H9 (cell line): ENCODE results near the gene ZSCAN5C. TPM values are rescaled to one million over a fixed set of nuclear protein-coding genes. Genes with fewer than 3 reads are reported as not detected.

Experiments used
- DNase-seq: peaks from one replicate; pipeline ENCODE4 v3.0.0-alpha.2; 2017
- H2AFZ ChIP-seq: one replicate; pipeline ENCODE4 v1.6.1; 2013; ENCODE audit warnings: mild to moderate bottlenecking, low read length, control low read depth, moderate library complexity
- H2AK5ac ChIP-seq: 2 replicates; pipeline ENCODE4 v1.6.1; 2013; ENCODE audit warnings: low read length, control low read depth, mixed read lengths; ENCODE audit not compliant: insufficient read length
- H2BK120ac ChIP-seq: one replicate; pipeline ENCODE4 v1.6.1; 2013; ENCODE audit warnings: low read depth, mild to moderate bottlenecking, low read length, control low read depth, inconsistent platforms; ENCODE audit not compliant: poor library complexity, severe bottlenecking
- H2BK12ac ChIP-seq: 2 replicates; pipeline ENCODE4 v1.6.1; 2013; ENCODE audit warnings: low read length, control low read depth, mixed read lengths, low read depth; ENCODE audit not compliant: insufficient read length
- H2BK15ac ChIP-seq: 2 replicates; pipeline ENCODE4 v1.6.1; 2013; ENCODE audit warnings: low read depth, low read length, control low read depth
- H2BK20ac ChIP-seq: one replicate; pipeline ENCODE4 v1.6.1; 2013; ENCODE audit warnings: low read depth, mild to moderate bottlenecking, low read length, control low read depth, inconsistent platforms; ENCODE audit not compliant: poor library complexity, severe bottlenecking
- H2BK5ac ChIP-seq: 2 replicates; pipeline ENCODE4 v1.6.1; 2013; ENCODE audit warnings: low read length, control low read depth, mixed read lengths; ENCODE audit not compliant: insufficient read length
- H3K14ac ChIP-seq: 2 replicates; pipeline ENCODE4 v1.6.1; 2013; ENCODE audit warnings: low read length, control low read depth; ENCODE audit not compliant: insufficient read depth
- H3K18ac ChIP-seq: 2 replicates; pipeline ENCODE4 v1.6.1; 2013; ENCODE audit warnings: low read depth, mild to moderate bottlenecking, mixed read lengths, low read length, control low read depth; ENCODE audit not compliant: insufficient read length
- H3K23ac ChIP-seq: 2 replicates; pipeline ENCODE4 v1.6.1; 2013; ENCODE audit warnings: low read length, control low read depth, mixed read lengths, low read depth; ENCODE audit not compliant: insufficient read length
- H3K23me2 ChIP-seq: 2 replicates; pipeline ENCODE4 v1.6.1; 2013; ENCODE audit warnings: low read depth, mild to moderate bottlenecking, mixed read lengths, low read length, control low read depth; ENCODE audit not compliant: insufficient read length, poor library complexity, severe bottlenecking
- H3K27ac ChIP-seq: 2 replicates; pipeline ENCODE4 v1.5.1; 2013; ENCODE audit warnings: low read length, control low read depth, mixed read lengths, low read depth; ENCODE audit not compliant: insufficient read length
- H3K27me3 ChIP-seq: 2 replicates; pipeline ENCODE4 v1.6.1; 2013; ENCODE audit warnings: low read length, control low read depth, inconsistent platforms; ENCODE audit not compliant: insufficient read depth
- H3K4ac ChIP-seq: 2 replicates; pipeline ENCODE4 v1.6.1; 2013; ENCODE audit warnings: low read depth, mild to moderate bottlenecking, control low read depth, inconsistent platforms, low read length, moderate library complexity
- H3K4me1 ChIP-seq: 2 replicates; pipeline ENCODE4 v1.6.1; 2013; ENCODE audit warnings: low read length, control low read depth, inconsistent platforms; ENCODE audit not compliant: insufficient read depth
- H3K4me2 ChIP-seq: 2 replicates; pipeline ENCODE4 v1.6.1; 2013; ENCODE audit warnings: low read length, control low read depth, mixed read lengths; ENCODE audit not compliant: insufficient read length, insufficient read depth
- H3K56ac ChIP-seq: 2 replicates; pipeline ENCODE4 v1.6.1; 2013; ENCODE audit warnings: low read depth, mild to moderate bottlenecking, mixed read lengths, low read length, control low read depth; ENCODE audit not compliant: insufficient read length
- H3K79me1 ChIP-seq: 2 replicates; pipeline ENCODE4 v1.6.1; 2013; ENCODE audit warnings: low read depth, mild to moderate bottlenecking, moderate library complexity, low read length, control low read depth, inconsistent platforms; ENCODE audit not compliant: insufficient read depth, poor library complexity, severe bottlenecking
- H3K79me2 ChIP-seq: 2 replicates; pipeline ENCODE4 v1.6.1; 2013; ENCODE audit warnings: low read length, control low read depth, inconsistent platforms; ENCODE audit not compliant: insufficient read depth
- H3K9ac ChIP-seq: 2 replicates; pipeline ENCODE4 v1.6.1; 2013; ENCODE audit warnings: low read length, control low read depth, mixed read lengths; ENCODE audit not compliant: insufficient read length; ENCODE audit errors: extremely low read depth
- H3K9me3 ChIP-seq: one replicate; pipeline ENCODE4 v1.6.1; 2013; ENCODE audit warnings: low read depth, low read length, inconsistent platforms; ENCODE audit not compliant: control insufficient read depth
- H3T11ph ChIP-seq: one replicate; pipeline ENCODE4 v1.6.1; 2013; ENCODE audit warnings: mild to moderate bottlenecking, low read length, control low read depth, inconsistent platforms
- H4K20me1 ChIP-seq: one replicate; pipeline ENCODE4 v1.6.1; 2013; ENCODE audit not compliant: control insufficient read depth, insufficient read length, insufficient read depth
- H4K5ac ChIP-seq: 2 replicates; pipeline ENCODE4 v1.6.1; 2013; ENCODE audit warnings: low read depth, mild to moderate bottlenecking, mixed read lengths, low read length, control low read depth; ENCODE audit not compliant: insufficient read length
- H4K8ac ChIP-seq: replicated peaks from 2 replicates; pipeline ENCODE4 v1.6.1; 2013; ENCODE audit warnings: low read length, control low read depth, mixed read lengths, low read depth; ENCODE audit not compliant: insufficient read length
- H4K91ac ChIP-seq: 2 replicates; pipeline ENCODE4 v1.6.1; 2013; ENCODE audit warnings: low read depth, mild to moderate bottlenecking, moderate library complexity, mixed read lengths, low read length, control low read depth; ENCODE audit not compliant: insufficient read length
- H3K27ac Mint-ChIP-seq, 3 experiments: 2 replicates in 2 of 3; 3 replicates in 1 of 3; pipeline ENCODE4 v1.8.0; 2020 to 2021; ENCODE audit warnings: mixed read lengths in 3 of 3, mild to moderate bottlenecking in 1 of 3, moderate library complexity in 1 of 3
- H3K27me3 Mint-ChIP-seq: 2 replicates; pipeline ENCODE4 v1.8.0; 2021; ENCODE audit warnings: low read depth, mild to moderate bottlenecking, moderate library complexity, mixed read lengths
- H3K36me3 Mint-ChIP-seq, 3 experiments: 2 replicates in 2 of 3; 3 replicates in 1 of 3; pipeline ENCODE4 v1.8.0; 2020 to 2021; ENCODE audit warnings: low read depth in 3 of 3, mixed read lengths in 3 of 3; ENCODE audit not compliant: insufficient read depth in 1 of 3
- H3K4me1 Mint-ChIP-seq, 2 experiments: 2 replicates each; pipeline ENCODE4 v1.8.0; 2020; ENCODE audit warnings: mixed read lengths in 2 of 2
- H3K4me3 Mint-ChIP-seq, 2 experiments: 2 replicates in 1 of 2; 3 replicates in 1 of 2; pipeline ENCODE4 v1.8.0; 2020 to 2021; ENCODE audit warnings: mild to moderate bottlenecking in 2 of 2, mixed read lengths in 2 of 2, moderate library complexity in 1 of 2
- H3K9me3 Mint-ChIP-seq, 2 experiments: 2 replicates in 1 of 2; 3 replicates in 1 of 2; pipeline ENCODE4 v1.8.0; 2020; ENCODE audit warnings: mild to moderate bottlenecking in 2 of 2, mixed read lengths in 2 of 2, moderate library complexity in 1 of 2
- CTCF ChIP-seq: fragments of 200-600 bp; sonication (generic); conservative IDR thresholded peaks from 3 replicates; pipeline ENCODE4 v1.8.0; 2021; ENCODE audit warnings: antibody characterized with exemption, mild to moderate bottlenecking
- WGBS: extraction: QIAGEN DNeasy Blood & Tissue Kit; methylation state at CpG from one replicate; pipeline ENCODE4 v1.1.7; 2013; ENCODE audit warnings: missing lambda C conversion rate, low lambda C conversion rate, mixed read lengths; ENCODE audit not compliant: insufficient read length; ENCODE audit errors: extremely low coverage; 5-methylcytosine and 5-hydroxymethylcytosine counted together
- total RNA-seq: library from RNA; stranded (reverse); gene quantifications from 2 replicates; pipeline ENCODE4 v1.2.1, GENCODE V29; 2021

ZSCAN5C gene
- total RNA-seq, 1 experiment from 2014 or later: not detected

- Histone ChIP-seq H2AK5ac (no peak overlapping the region), H3K27me3 (no peaks in the 10 kb centered on the region), H3K4me1 (no peaks in the 10 kb centered on the region), H2BK15ac (no peak overlapping the region), H3K23ac (no peak overlapping the region), H3K4ac (no peak overlapping the region), H3K79me1 (no peaks in the 10 kb centered on the region), H3K18ac (no peak overlapping the region), H4K91ac (no peak overlapping the region), H3K23me2 (no peaks in the 10 kb centered on the region), H3K9ac (no peak overlapping the region), H4K8ac (no peak overlapping the region), H3K9me3 (no peaks in the 10 kb centered on the region), H3K4me2 (no peak overlapping the region), H3T11ph (no peak overlapping the region), H2BK120ac (no peak overlapping the region), H2BK20ac (no peak overlapping the region), H4K5ac (no peak overlapping the region), H3K79me2 (no peaks in the 10 kb centered on the region), H2AFZ (no peak overlapping the region), H3K56ac (no peak overlapping the region), H3K14ac (no peak overlapping the region), H3K27ac (no peak overlapping the region), H2BK5ac (no peak overlapping the region), H2BK12ac (no peak overlapping the region), H4K20me1 (no peaks in the 10 kb centered on the region)
- no peaks in the 10 kb centered on the region for H3K4me1 Mint-ChIP-seq
- no peak overlapping the region for H3K4me3 Mint-ChIP-seq
- H3K27me3 Mint-ChIP-seq: peaks cover 4% of the 10 kb centered on the region; the same call in 1 of the 2 replicates
- DNase-seq: no peak
- H3K27ac Mint-ChIP-seq: no peak overlapping the region
- peaks cover 0 to 4% of the 10 kb centered on the region in 2 experiments; a peak in 1 of 5 replicates for H3K9me3 Mint-ChIP-seq
- WGBS: no CpG with 5 or more reads among the region's 7 CpGs
- H3K36me3 Mint-ChIP-seq: no peaks in the 10 kb centered on the region; a peak in 1 of 7 replicates
- no peak for TF ChIP-seq CTCF
Measured at GRCh38 chr19:56167064-56167578, 35.0 kb upstream of the ZSCAN5C start.
